Measurements from ENCODE around the gene SPRY1.
A peak's percentile ranks its signal among the peaks of the same experiment; 100 is the strongest.

DNA sequence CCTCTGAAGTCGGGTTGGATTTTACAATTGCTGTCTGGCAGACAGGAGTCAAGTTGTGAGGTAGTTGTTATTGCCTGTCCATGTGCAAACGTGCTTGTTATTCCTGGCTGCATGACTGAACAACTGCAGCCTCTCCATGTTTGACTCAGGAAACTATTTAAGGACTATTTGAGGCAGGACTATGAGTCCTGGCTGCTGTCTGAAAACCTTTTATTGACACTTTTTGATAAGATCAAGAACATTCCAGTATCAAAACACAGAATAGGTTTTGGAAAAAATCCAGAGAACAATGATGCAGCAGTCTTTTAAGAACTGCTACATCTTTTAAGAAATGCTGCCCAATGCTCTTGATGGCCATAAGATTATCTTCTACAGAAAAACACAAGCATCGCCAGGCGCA lies 10.0 kb upstream of the SPRY1 start:
- TF ChIP-seq, protein P1, sequence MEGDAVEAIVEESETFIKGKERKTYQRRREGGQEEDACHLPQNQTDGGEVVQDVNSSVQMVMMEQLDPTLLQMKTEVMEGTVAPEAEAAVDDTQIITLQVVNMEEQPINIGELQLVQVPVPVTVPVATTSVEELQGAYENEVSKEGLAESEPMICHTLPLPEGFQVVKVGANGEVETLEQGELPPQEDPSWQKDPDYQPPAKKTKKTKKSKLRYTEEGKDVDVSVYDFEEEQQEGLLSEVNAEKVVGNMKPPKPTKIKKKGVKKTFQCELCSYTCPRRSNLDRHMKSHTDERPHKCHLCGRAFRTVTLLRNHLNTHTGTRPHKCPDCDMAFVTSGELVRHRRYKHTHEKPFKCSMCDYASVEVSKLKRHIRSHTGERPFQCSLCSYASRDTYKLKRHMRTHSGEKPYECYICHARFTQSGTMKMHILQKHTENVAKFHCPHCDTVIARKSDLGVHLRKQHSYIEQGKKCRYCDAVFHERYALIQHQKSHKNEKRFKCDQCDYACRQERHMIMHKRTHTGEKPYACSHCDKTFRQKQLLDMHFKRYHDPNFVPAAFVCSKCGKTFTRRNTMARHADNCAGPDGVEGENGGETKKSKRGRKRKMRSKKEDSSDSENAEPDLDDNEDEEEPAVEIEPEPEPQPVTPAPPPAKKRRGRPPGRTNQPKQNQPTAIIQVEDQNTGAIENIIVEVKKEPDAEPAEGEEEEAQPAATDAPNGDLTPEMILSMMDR (IDR thresholded peaks at IDR 0.05), result no peak
- TF ChIP-seq POLR2AphosphoS5 (IDR thresholded peaks at IDR 0.05) (peak in 1 of 2 donors; percentile 7), EP300 (IDR thresholded peaks at IDR 0.05) (no peak)

Data from esophagus muscularis mucosa (tissue), 4 donors.